ENCODE measurements around the gene ALKBH6.

ALKBH6 gene

DNA sequence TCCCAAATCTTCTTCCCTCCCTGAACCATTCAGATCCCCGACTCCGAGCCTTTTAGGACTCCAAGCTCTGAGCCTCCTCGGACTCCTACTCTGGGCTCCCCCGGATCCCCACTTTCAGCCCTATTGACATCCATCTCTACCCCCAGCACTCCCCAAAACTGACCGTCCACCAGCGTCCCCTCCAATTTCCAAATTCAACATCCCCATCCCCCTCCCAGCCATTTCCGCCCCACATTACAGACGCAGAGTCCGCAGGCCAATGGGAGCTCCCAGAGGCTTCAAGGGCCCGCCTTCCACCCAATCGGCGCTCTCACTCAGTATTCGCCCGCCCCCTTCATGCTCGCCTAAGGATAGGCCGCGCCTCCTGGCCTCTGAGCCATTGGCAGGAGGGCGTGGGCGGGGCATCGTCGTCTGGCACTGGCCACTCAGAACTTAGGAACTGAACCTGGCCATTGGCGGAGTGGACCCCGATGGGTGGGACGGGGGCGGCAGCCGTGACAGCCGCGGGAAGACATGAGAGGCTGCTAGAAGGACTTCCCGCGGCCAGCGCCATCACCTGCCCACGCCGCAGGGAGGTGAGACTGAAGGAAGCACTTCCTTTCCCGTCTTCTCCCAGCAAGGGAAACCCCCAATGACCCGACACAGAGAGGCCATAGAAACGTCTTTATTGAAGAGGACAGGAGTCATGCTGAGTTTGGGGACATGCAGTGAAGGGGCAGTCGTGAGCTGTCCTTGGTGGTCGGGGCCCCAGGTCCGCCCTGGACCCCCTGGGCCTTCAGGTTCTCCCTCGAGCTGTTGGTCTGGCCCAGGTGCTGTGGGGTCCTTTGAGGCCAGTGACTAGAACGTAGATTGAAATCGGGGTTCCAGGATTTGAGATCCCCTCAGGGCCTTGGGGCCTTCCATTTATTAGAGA is at the start of gene ALKBH6:
ALKBH6 (minus strand) TSS at position 202 of the 913 bp plus-strand sequence. CDS start 816 bp downstream, outside the sequence.
- Mint-ChIP-seq H3K27ac (peak within 1 kb of the TSS; percentile 46), H3K9me3 (no peaks in the 10 kb centered on the region), H3K4me1 (peaks cover 39% of the 10 kb centered on the region), H3K36me3 (ENCODE audit: low read depth) (peaks cover 24% of the 10 kb centered on the region), H3K4me3 (peak within 1 kb of the TSS; percentile 99), H3K27me3 (ENCODE audit: low read depth, poor library complexity) (peaks cover 7% of the 10 kb centered on the region)
- TF ChIP-seq, protein P1, sequence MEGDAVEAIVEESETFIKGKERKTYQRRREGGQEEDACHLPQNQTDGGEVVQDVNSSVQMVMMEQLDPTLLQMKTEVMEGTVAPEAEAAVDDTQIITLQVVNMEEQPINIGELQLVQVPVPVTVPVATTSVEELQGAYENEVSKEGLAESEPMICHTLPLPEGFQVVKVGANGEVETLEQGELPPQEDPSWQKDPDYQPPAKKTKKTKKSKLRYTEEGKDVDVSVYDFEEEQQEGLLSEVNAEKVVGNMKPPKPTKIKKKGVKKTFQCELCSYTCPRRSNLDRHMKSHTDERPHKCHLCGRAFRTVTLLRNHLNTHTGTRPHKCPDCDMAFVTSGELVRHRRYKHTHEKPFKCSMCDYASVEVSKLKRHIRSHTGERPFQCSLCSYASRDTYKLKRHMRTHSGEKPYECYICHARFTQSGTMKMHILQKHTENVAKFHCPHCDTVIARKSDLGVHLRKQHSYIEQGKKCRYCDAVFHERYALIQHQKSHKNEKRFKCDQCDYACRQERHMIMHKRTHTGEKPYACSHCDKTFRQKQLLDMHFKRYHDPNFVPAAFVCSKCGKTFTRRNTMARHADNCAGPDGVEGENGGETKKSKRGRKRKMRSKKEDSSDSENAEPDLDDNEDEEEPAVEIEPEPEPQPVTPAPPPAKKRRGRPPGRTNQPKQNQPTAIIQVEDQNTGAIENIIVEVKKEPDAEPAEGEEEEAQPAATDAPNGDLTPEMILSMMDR (IDR thresholded peaks at IDR 0.05) = no peak
- DNase-seq = peak; percentile 99

DNA sequence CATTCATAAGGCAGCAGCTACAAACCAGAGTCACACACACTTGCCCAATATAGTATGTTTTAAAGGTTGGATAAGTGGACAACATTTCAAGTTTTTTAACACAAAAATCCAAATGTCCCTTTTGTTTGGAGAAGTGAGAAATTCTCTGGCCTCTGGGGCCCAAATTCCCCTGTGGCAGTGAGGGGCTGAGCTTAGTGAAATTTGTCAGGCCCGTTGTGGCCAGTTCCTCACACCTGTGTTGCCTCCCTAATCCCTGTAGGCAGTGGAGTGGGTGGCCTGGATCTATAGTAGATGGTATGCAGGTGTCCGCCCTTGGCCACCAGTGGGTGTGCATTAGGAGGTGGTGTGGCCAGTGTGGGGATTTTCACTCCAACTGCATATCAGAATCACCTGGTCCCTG is 47.4 kb upstream of the ALKBH6 start:
- DNase-seq = no peak
- no peaks in the 10 kb centered on the region for H3K27me3 Mint-ChIP-seq (ENCODE audit: low read depth, poor library complexity)
- H3K4me1 Mint-ChIP-seq = peaks cover 17% of the 10 kb centered on the region
- TF ChIP-seq, protein P1 (IDR thresholded peaks at IDR 0.05) = no peak
- no peaks in the 10 kb centered on the region for H3K9me3 Mint-ChIP-seq
- peaks cover 10% of the 10 kb centered on the region for H3K36me3 Mint-ChIP-seq (ENCODE audit: low read depth)
- no peak overlapping the region for H3K4me3 Mint-ChIP-seq
- H3K27ac Mint-ChIP-seq = no peak overlapping the region

DNA sequence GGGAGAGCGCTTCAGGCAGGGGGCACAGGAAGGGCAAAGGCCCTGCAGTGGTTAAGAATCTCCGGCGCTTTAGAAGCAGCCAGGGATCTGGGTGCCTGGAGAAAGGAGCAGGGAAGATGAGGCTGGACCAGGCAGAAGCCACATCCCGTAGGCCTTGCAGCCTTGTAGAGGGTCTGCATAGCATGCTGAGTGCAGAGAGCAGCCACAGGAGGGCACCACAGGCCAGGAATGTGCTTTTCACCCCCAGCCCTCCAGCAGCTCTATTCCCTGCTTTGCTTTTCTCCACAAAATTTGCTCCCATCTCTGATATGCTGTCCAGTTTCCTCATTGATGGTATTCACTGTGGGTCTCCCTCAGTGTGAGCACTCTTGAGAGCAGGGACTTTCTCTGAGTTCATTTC is 46.4 kb upstream of the ALKBH6 start:
- peak; percentile 32 for DNase-seq

DNA sequence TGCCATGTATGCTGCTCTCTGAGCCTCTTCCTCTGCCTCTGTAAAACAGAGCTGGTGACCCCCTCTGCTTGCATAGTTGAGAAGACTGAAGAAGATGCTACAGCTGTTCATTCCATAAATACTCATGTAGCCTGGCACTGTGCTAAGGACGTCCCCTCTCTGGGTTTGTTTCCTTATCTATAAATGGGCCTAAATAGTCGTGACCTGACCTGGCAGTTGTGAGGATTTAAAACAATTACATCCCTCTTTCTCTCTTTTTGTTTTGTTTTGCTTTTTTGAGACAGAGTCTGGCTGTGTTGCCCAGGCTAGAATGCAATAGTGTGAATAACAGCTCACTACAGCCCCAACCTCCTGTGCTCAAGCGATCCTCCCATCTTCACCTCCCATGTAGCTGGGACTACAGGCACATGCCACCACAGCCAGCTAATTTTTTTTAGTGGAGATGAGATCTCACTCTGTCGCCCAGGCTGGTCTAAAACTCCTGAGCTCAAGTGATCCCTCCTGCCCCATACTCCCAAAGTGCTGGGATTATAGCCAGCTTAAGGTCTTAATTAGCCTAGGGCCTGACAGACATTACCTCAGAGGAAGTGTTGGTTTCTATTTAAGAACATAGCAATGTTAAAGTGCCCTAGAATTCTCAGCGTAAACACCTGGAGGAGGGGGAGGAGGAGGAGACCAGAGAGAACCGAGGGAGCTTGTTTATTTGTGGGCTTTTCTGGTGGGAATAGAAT is 45.3 kb upstream of the ALKBH6 start:
- H3K4me3 Mint-ChIP-seq = no peak overlapping the region
- no peaks in the 10 kb centered on the region for H3K9me3 Mint-ChIP-seq
- no peak overlapping the region for H3K27ac Mint-ChIP-seq
- H3K36me3 Mint-ChIP-seq (ENCODE audit: low read depth) = peaks cover 4% of the 10 kb centered on the region
- H3K4me1 Mint-ChIP-seq = peaks cover 30% of the 10 kb centered on the region
- no peaks in the 10 kb centered on the region for H3K27me3 Mint-ChIP-seq (ENCODE audit: low read depth, poor library complexity)
- DNase-seq = no peak
- TF ChIP-seq, protein P1 (IDR thresholded peaks at IDR 0.05) = no peak

More for the DNA sequence above, 46.4 kb upstream of the ALKBH6 start:
- H3K27ac Mint-ChIP-seq = no peak overlapping the region
- TF ChIP-seq, protein P1 (IDR thresholded peaks at IDR 0.05) = peak; percentile 28
- H3K4me3 Mint-ChIP-seq = no peak overlapping the region
- peaks cover 27% of the 10 kb centered on the region for H3K4me1 Mint-ChIP-seq
- peaks cover 10% of the 10 kb centered on the region for H3K36me3 Mint-ChIP-seq (ENCODE audit: low read depth)
- H3K9me3 Mint-ChIP-seq = no peaks in the 10 kb centered on the region
- no peaks in the 10 kb centered on the region for H3K27me3 Mint-ChIP-seq (ENCODE audit: low read depth, poor library complexity)

DNA sequence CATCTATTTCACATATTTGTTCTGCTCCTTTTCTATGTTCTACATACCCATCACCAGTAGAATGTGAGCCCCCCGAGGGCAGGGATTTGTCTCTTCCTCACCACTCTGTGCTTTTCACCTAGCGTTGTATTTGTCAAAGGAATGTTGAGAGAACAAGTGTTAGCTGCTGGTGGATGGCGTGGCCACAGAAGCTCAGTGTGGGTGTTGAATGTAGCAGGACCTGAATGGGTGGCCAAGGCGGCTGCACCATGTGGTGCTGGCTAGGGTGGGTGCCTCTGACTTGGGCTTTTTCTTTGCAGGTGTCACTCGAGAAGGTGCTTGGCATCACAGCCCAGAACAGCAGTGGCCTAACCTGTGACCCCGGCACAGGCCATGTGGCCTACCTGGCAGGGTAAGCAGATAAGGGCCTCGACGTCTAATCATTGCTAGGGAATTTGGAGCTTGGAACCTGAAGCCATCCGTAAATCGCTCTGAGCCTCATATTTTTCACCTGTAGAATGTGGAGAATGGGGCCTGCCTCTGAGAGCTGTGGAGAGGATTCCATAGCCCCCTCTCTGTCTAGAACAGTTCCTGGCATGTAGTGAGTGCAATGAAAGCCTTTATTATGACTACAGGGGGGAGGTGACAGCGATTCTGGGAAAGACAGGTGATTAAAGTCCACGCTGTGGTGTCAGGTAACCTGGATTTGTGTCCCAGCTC is 44.6 kb upstream of the ALKBH6 start:
- Mint-ChIP-seq H3K4me3 (no peak overlapping the region), H3K9me3 (no peaks in the 10 kb centered on the region), H3K4me1 (peaks cover 34% of the 10 kb centered on the region), H3K27me3 (ENCODE audit: low read depth, poor library complexity) (no peaks in the 10 kb centered on the region), H3K36me3 (ENCODE audit: low read depth) (peaks cover under 1% of the 10 kb centered on the region), H3K27ac (peak overlapping the region; percentile 5)
- TF ChIP-seq, protein P1 (IDR thresholded peaks at IDR 0.05) = no peak
- DNase-seq = no peak

Measured in nephron progenitor cell (in vitro differentiated cells).